ENCODE data around the gene FOCAD.

DNA sequence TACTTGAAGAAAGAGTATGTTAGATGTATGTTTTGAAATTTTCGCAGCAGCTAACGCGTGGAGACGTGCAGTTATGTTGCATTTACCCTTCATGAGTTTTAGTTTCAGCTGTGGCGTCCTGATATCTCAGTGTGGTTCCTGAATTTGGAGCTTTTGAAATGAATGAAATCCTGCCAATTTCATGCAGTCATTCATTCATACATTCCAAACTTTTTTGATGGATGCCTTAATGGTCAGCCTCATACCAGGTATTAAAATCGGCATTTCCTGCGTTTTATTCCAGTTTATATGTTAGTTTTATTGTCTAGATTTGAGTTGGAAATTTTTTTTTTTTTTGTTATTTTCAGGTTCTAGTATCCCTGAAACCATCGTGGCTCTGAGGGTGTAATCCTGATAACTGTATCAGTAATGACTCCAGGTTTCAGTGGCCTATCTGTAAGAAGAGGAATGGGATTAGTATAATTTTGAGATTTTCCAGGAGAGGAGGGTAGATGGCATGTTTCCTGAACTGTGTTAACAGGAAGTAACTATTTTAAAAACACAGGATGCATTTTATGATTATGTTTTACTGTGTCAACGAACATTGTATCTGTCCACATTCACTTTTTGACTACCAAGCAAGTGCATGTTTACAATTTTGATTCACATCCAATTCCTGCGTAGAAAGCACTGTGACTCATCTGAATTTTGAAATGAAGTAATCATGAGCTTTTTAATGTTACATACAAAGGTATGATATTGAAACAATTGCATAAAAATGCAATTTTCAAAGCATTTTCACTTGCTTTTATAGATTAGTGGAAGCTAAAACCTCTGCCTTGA, 1.0 kb downstream of the FOCAD start:
- no peak for TF ChIP-seq POLR2AphosphoS5 (IDR thresholded peaks at IDR 0.05; ENCODE audit: low read depth, low read length)
- TF ChIP-seq POLR2A (IDR thresholded peaks at IDR 0.05; ENCODE audit: low read depth, low read length), result no peak
- no peak for TF ChIP-seq TAF1 (IDR thresholded peaks at IDR 0.05; ENCODE audit: low read depth, low read length)
- no peak for TF ChIP-seq PAX5 (IDR thresholded peaks at IDR 0.05; ENCODE audit: insufficient read depth, low read length, severe bottlenecking)
- TF ChIP-seq SPI1 (IDR thresholded peaks at IDR 0.05; ENCODE audit: low read depth, low read length), result no peak
- no peak for TF ChIP-seq POU2F2 (IDR thresholded peaks at IDR 0.05; ENCODE audit: low read depth, low read length)

Data from GM12891 (cell line).